Muscle of leg (tissue), 16 donors: ENCODE data around the gene BAIAP2L1. TPM values are rescaled to one million over a fixed set of nuclear protein-coding genes. Genes with fewer than 3 reads are reported as not detected.
"Not testable (repeated sequence)": the region's sequence is repeated elsewhere in the genome, so short reads cannot be mapped to it uniquely, and the experiment has no call there.

ENCODE experiments used
- DNase-seq: peaks from one replicate; pipeline ENCODE4 v3.0.0; 2013
- H3K27ac ChIP-seq: one replicate; pipeline ENCODE4 v1.5.1; 2013; ENCODE audit warnings: mild to moderate bottlenecking, low read length, control low read depth
- H3K27me3 ChIP-seq: one replicate; pipeline ENCODE4 v1.6.1; 2013; ENCODE audit warnings: low read length; ENCODE audit not compliant: control insufficient read depth, insufficient read depth
- H3K36me3 ChIP-seq: one replicate; pipeline ENCODE4 v1.6.1; 2013; ENCODE audit warnings: low read length; ENCODE audit not compliant: control insufficient read depth, insufficient read depth
- H3K4me1 ChIP-seq: one replicate; pipeline ENCODE4 v1.6.1; 2013; ENCODE audit warnings: low read length; ENCODE audit not compliant: control insufficient read depth, insufficient read depth
- H3K4me3 ChIP-seq: one replicate; pipeline ENCODE4 v1.5.1; 2013; ENCODE audit warnings: low read length, control low read depth
- H3K9me3 ChIP-seq: replicated peaks from 2 replicates; pipeline ENCODE4 v1.6.1; 2013; ENCODE audit warnings: low read depth, low read length; ENCODE audit not compliant: control insufficient read depth
- WGBS: methylation state at CpG from one replicate; pipeline ENCODE4 v1.1.5; 2013; ENCODE audit warnings: missing lambda C conversion rate; ENCODE audit not compliant: insufficient coverage; 5-methylcytosine and 5-hydroxymethylcytosine counted together
- long read RNA-seq, 11 donors: transcript quantifications; one replicate each; lab custom pipeline, GENCODE V29; 2026
- polyA plus RNA-seq, 8 donors: library from polyadenylated mRNA; unstranded; fragments of 120-200 nt; gene quantifications; one replicate each; pipeline versions ENCODE4 v1.2.1 to v1.2.3, GENCODE V29; 2013; ENCODE audit warnings: inconsistent platforms in 1 of 8, low replicate concordance in 1 of 8; ENCODE audit not compliant: insufficient read length in 8 of 8, insufficient read depth in 1 of 8
- total RNA-seq: library from RNA; stranded (reverse); fragments of 120-200 nt; gene quantifications from one replicate; pipeline ENCODE4 v1.2.4, GENCODE V29; 2013

The BAIAP2L1 gene
- total RNA-seq (2.9 TPM), polyA plus RNA-seq (10 to 100 TPM in 1 of 8 donors, 1 to 10 TPM in 7; 5.4 to 12.2 (median 6.9) TPM)
- long read RNA-seq, donor 1: 0 reads
- long read RNA-seq, donor 2: 0 reads
- long read RNA-seq, donor 3, partial matches to known transcripts: 0 of 2 reads
- long read RNA-seq, donor 3, other reads (novel, unspliced or antisense): 0 of 2 reads
- long read RNA-seq, donor 4: 0 reads
- long read RNA-seq, donor 5: 0 reads
- long read RNA-seq, donor 6, partial matches to known transcripts: 0 of 2 reads
- long read RNA-seq, donor 6, other reads (novel, unspliced or antisense): 0 of 2 reads
- long read RNA-seq, donor 7, partial matches to known transcripts: 0 of 2 reads
- long read RNA-seq, donor 7, other reads (novel, unspliced or antisense): 0 of 2 reads
- long read RNA-seq, donor 8, partial matches to known transcripts: 0 of 2 reads
- long read RNA-seq, donor 8, other reads (novel, unspliced or antisense): 0 of 2 reads
- long read RNA-seq, donor 9: 0 reads
- long read RNA-seq, donor 10: 0 reads
- long read RNA-seq, donor 11: 0 reads

- no peaks in the 10 kb centered on the region for H3K9me3 ChIP-seq
- H3K4me1 ChIP-seq: peaks cover 14% of the 10 kb centered on the region
- DNase-seq: peak; percentile 69
- H3K27me3 ChIP-seq: peaks cover 14% of the 10 kb centered on the region
- peak within 1 kb of the TSS; percentile 50 for H3K4me3 ChIP-seq
- WGBS: 1% methylated on average over 69 of the region's 76 CpGs
- H3K36me3 ChIP-seq: no peaks in the 10 kb centered on the region
- H3K27ac ChIP-seq: peak within 1 kb of the TSS; percentile 62
Observed at GRCh38 chr7:98400542-98401340, at the start of gene BAIAP2L1. Gene BAIAP2L1, minus strand, starts transcription at chr7:98401090. Its CDS starts 238 bp downstream, at chr7:98400852.

- H3K27ac ChIP-seq: no peak overlapping the region
- no peaks in the 10 kb centered on the region for H3K27me3 ChIP-seq
- no peaks in the 10 kb centered on the region for H3K36me3 ChIP-seq
- no peak overlapping the region for H3K4me3 ChIP-seq
- no peak for DNase-seq
- WGBS: no CpG with 5 or more reads among the region's 7 CpGs
- H3K4me1 ChIP-seq: no peaks in the 10 kb centered on the region
- H3K9me3 ChIP-seq: peaks cover 6% of the 10 kb centered on the region
Observed at GRCh38 chr7:98448766-98449165, 47.9 kb upstream of the BAIAP2L1 start.

- not testable (repeated sequence) for H3K9me3 ChIP-seq, H3K4me3 ChIP-seq, H3K27ac ChIP-seq, H3K4me1 ChIP-seq, H3K36me3 ChIP-seq, DNase-seq, H3K27me3 ChIP-seq
- WGBS: no CpG with 5 or more reads among the region's 2 CpGs
Observed at GRCh38 chr7:98440992-98441391, 40.1 kb upstream of the BAIAP2L1 start.

GRCh38 chr7:98439484-98439883 is 38.6 kb upstream of the BAIAP2L1 start:
- 0% methylated on average over 1 of the region's 2 CpGs for WGBS
- Histone ChIP-seq H3K4me1 (no peaks in the 10 kb centered on the region), H3K27me3 (no peaks in the 10 kb centered on the region), H3K4me3 (no peak overlapping the region), H3K27ac (no peak overlapping the region), H3K9me3 (peaks cover 7% of the 10 kb centered on the region), H3K36me3 (no peaks in the 10 kb centered on the region)
- DNase-seq: no peak

GRCh38 chr7:98434087-98434486 is 33.2 kb upstream of the BAIAP2L1 start:
- no peaks in the 10 kb centered on the region for H3K36me3 ChIP-seq
- H3K9me3 ChIP-seq: no peaks in the 10 kb centered on the region
- no peak for DNase-seq
- no peak overlapping the region for H3K27ac ChIP-seq
- 85% methylated on average over 10 of the region's 10 CpGs for WGBS
- H3K27me3 ChIP-seq: no peaks in the 10 kb centered on the region
- no peaks in the 10 kb centered on the region for H3K4me1 ChIP-seq
- no peak overlapping the region for H3K4me3 ChIP-seq

- Histone ChIP-seq H3K4me1 (no peaks in the 10 kb centered on the region), H3K27me3 (no peaks in the 10 kb centered on the region), H3K36me3 (no peaks in the 10 kb centered on the region), H3K27ac (no peak overlapping the region), H3K9me3 (no peaks in the 10 kb centered on the region), H3K4me3 (no peak overlapping the region)
- no peak for DNase-seq
- WGBS: 93% methylated on average over 3 of the region's 13 CpGs
Observed at GRCh38 chr7:98429799-98430198, 28.9 kb upstream of the BAIAP2L1 start.

GRCh38 chr7:98423043-98423442 is 22.2 kb upstream of the BAIAP2L1 start:
- Histone ChIP-seq H3K4me1 (no peaks in the 10 kb centered on the region), H3K36me3 (no peaks in the 10 kb centered on the region), H3K27ac (no peak overlapping the region), H3K27me3 (no peaks in the 10 kb centered on the region), H3K4me3 (no peak overlapping the region), H3K9me3 (no peaks in the 10 kb centered on the region)
- DNase-seq: no peak
- WGBS: no CpG with 5 or more reads among the region's 2 CpGs

GRCh38 chr7:98420966-98421612 is 20.2 kb upstream of the BAIAP2L1 start:
- no peaks in the 10 kb centered on the region for H3K9me3 ChIP-seq
- H3K27me3 ChIP-seq: no peaks in the 10 kb centered on the region
- no peaks in the 10 kb centered on the region for H3K4me1 ChIP-seq
- H3K36me3 ChIP-seq: no peaks in the 10 kb centered on the region
- peak; percentile 13 for DNase-seq
- H3K4me3 ChIP-seq: no peak overlapping the region
- 24% methylated on average over 23 of the region's 27 CpGs for WGBS
- H3K27ac ChIP-seq: no peak overlapping the region

GRCh38 chr7:98419988-98420387 is 19.1 kb upstream of the BAIAP2L1 start:
- not testable (repeated sequence) for H3K27me3 ChIP-seq
- 83% methylated on average over 3 of the region's 3 CpGs for WGBS

GRCh38 chr7:98419316-98419691 is 18.4 kb upstream of the BAIAP2L1 start:
- WGBS: 86% methylated on average over 1 of the region's 5 CpGs
- not testable (repeated sequence) for DNase-seq, H3K4me3 ChIP-seq, H3K4me1 ChIP-seq, H3K9me3 ChIP-seq, H3K36me3 ChIP-seq, H3K27ac ChIP-seq, H3K27me3 ChIP-seq

More at GRCh38 chr7:98419988-98420387, 19.1 kb upstream of the BAIAP2L1 start:
- not testable (repeated sequence) for H3K36me3 ChIP-seq, DNase-seq, H3K9me3 ChIP-seq, H3K4me1 ChIP-seq, H3K4me3 ChIP-seq, H3K27ac ChIP-seq
